ENCODE measurements around the gene TBC1D1. TPM values are rescaled to one million over a fixed set of nuclear protein-coding genes. Genes with fewer than 3 reads are reported as not detected.

The TBC1D1 gene
- total and polyA plus RNA-seq, 5 experiments from 2014 or later = 18.4 to 53.8 (median 27.2) TPM

- peak overlapping the region; percentile 57 to 92 (median 84) for H3K27ac Mint-ChIP-seq
- H3K36me3 Mint-ChIP-seq = no peaks in the 10 kb centered on the region
- peak overlapping the region; percentile 76 to 92 (median 88) for H3K4me3 Mint-ChIP-seq
- ATAC-seq (peak; percentile 83), DNase-seq (peak; percentile 60 to 83 (median 70))
- no peaks in the 10 kb centered on the region for H3K9me3 Mint-ChIP-seq
- POLR2A ChIA-PET = interaction anchor here (0.8 to 1.3 kb wide), 2 partner anchors 57 to 151 kb away, joined by 3 to 5 read pairs; partner anchors contain the start of gene PGM2
- H3K27me3 Mint-ChIP-seq = no peaks in the 10 kb centered on the region
- peaks cover 12 to 59% (median 28%) of the 10 kb centered on the region in 4 donors for H3K4me1 Mint-ChIP-seq
Measured at GRCh38 chr4:37977471-37978247, 86.8 kb downstream of the TBC1D1 start.

- H3K4me1 Mint-ChIP-seq = peaks cover 14 to 63% (median 29%) of the 10 kb centered on the region in 4 donors
- peak overlapping the region; percentile 57 to 92 (median 84) for H3K27ac Mint-ChIP-seq
- DNase-seq (no peak), ATAC-seq (no peak)
- POLR2A ChIA-PET = no interaction called here
- H3K9me3 Mint-ChIP-seq = no peaks in the 10 kb centered on the region
- H3K4me3 Mint-ChIP-seq = peak overlapping the region; percentile 76 to 92 (median 88)
- H3K27me3 Mint-ChIP-seq = no peaks in the 10 kb centered on the region
- no peaks in the 10 kb centered on the region for H3K36me3 Mint-ChIP-seq
Measured at GRCh38 chr4:37978248-37978924, 87.5 kb downstream of the TBC1D1 start.

GRCh38 chr4:37980246-37980645 lies 89.4 kb downstream of the TBC1D1 start:
- no peak overlapping the region for H3K4me3 Mint-ChIP-seq
- DNase-seq (no peak), ATAC-seq (no peak)
- no peaks in the 10 kb centered on the region for H3K27me3 Mint-ChIP-seq
- H3K27ac Mint-ChIP-seq = peak overlapping the region in 1 of 10 donors; percentile 44
- H3K36me3 Mint-ChIP-seq = peaks cover 0 to 3% (median 0%) of the 10 kb centered on the region in 3 donors
- no peaks in the 10 kb centered on the region for H3K9me3 Mint-ChIP-seq
- peaks cover 14 to 74% (median 32%) of the 10 kb centered on the region in 4 donors for H3K4me1 Mint-ChIP-seq
- POLR2A ChIA-PET = no interaction called here

GRCh38 chr4:37981425-37981824 lies 90.5 kb downstream of the TBC1D1 start:
- Mint-ChIP-seq H3K27me3 (no peaks in the 10 kb centered on the region), H3K4me1 (peaks cover 19 to 74% (median 36%) of the 10 kb centered on the region in 4 donors), H3K9me3 (no peaks in the 10 kb centered on the region), H3K27ac (peak overlapping the region in 4 of 10 donors; percentile 40 to 64 (median 52)), H3K36me3 (peaks cover 0 to 3% (median 2%) of the 10 kb centered on the region in 3 donors), H3K4me3 (no peak overlapping the region)
- POLR2A ChIA-PET = no interaction called here
- no peak for DNase-seq
- no peak for ATAC-seq

GRCh38 chr4:37981844-37982720 lies 91.2 kb downstream of the TBC1D1 start:
- DNase-seq (no peak), ATAC-seq (no peak)
- POLR2A ChIA-PET = no interaction called here
- Mint-ChIP-seq H3K36me3 (peaks cover 0 to 4% (median 2%) of the 10 kb centered on the region in 3 donors), H3K4me1 (peaks cover 21 to 77% (median 36%) of the 10 kb centered on the region in 4 donors), H3K27ac (peak overlapping the region in 4 of 10 donors; percentile 4 to 70 (median 32)), H3K27me3 (no peaks in the 10 kb centered on the region), H3K4me3 (peak overlapping the region in 4 of 10 donors; percentile 28 to 49 (median 40)), H3K9me3 (no peaks in the 10 kb centered on the region)

GRCh38 chr4:37982736-37983135 lies 91.9 kb downstream of the TBC1D1 start:
- POLR2A ChIA-PET = no interaction called here
- ATAC-seq (no peak), DNase-seq (no peak)
- Mint-ChIP-seq H3K4me3 (no peak overlapping the region), H3K27ac (peak overlapping the region in 1 of 10 donors; percentile 12), H3K36me3 (peaks cover 0 to 4% (median 2%) of the 10 kb centered on the region in 3 donors), H3K4me1 (peaks cover 21 to 83% (median 36%) of the 10 kb centered on the region in 4 donors), H3K27me3 (no peaks in the 10 kb centered on the region), H3K9me3 (no peaks in the 10 kb centered on the region)

GRCh38 chr4:37983951-37984350 lies 93.1 kb downstream of the TBC1D1 start:
- Mint-ChIP-seq H3K27ac (no peak overlapping the region), H3K27me3 (no peaks in the 10 kb centered on the region), H3K4me1 (peaks cover 19 to 81% (median 32%) of the 10 kb centered on the region in 4 donors), H3K36me3 (peaks cover 0 to 5% (median 4%) of the 10 kb centered on the region in 3 donors), H3K9me3 (no peaks in the 10 kb centered on the region), H3K4me3 (no peak overlapping the region)
- ATAC-seq = no peak
- DNase-seq = no peak
- POLR2A ChIA-PET = interaction anchor here (0.7 kb wide), 2 partner anchors 141 to 187 kb away, joined by 3 to 4 read pairs; no protein-coding TSS in a partner anchor

- Mint-ChIP-seq H3K27ac (peak overlapping the region in 1 of 10 donors; percentile 37), H3K36me3 (peaks cover 0 to 5% (median 4%) of the 10 kb centered on the region in 3 donors), H3K4me1 (peaks cover 21 to 78% (median 31%) of the 10 kb centered on the region in 4 donors), H3K9me3 (no peaks in the 10 kb centered on the region), H3K4me3 (no peak overlapping the region), H3K27me3 (no peaks in the 10 kb centered on the region)
- DNase-seq = no peak
- ATAC-seq = no peak
- POLR2A ChIA-PET = no interaction called here
Measured at GRCh38 chr4:37985730-37986275, 94.9 kb downstream of the TBC1D1 start.

- peaks cover 15 to 70% (median 24%) of the 10 kb centered on the region in 4 donors for H3K4me1 Mint-ChIP-seq
- no peaks in the 10 kb centered on the region for H3K27me3 Mint-ChIP-seq
- peak overlapping the region in 2 of 10 donors; percentile 12 to 80 for H3K27ac Mint-ChIP-seq
- H3K4me3 Mint-ChIP-seq = no peak overlapping the region
- DNase-seq = no peak
- POLR2A ChIA-PET = no interaction called here
- no peaks in the 10 kb centered on the region for H3K9me3 Mint-ChIP-seq
- peaks cover 0 to 11% (median 4%) of the 10 kb centered on the region in 3 donors for H3K36me3 Mint-ChIP-seq
- ATAC-seq = no peak
Measured at GRCh38 chr4:37988670-37989069, 97.8 kb downstream of the TBC1D1 start.

- ATAC-seq = no peak
- peaks cover 20 to 72% (median 27%) of the 10 kb centered on the region in 4 donors for H3K4me1 Mint-ChIP-seq
Measured at GRCh38 chr4:37989398-37990260, 98.7 kb downstream of the TBC1D1 start.

GRCh38 chr4:37990731-37991245 lies 99.9 kb downstream of the TBC1D1 start:
- H3K4me1 Mint-ChIP-seq = peaks cover 25 to 80% (median 31%) of the 10 kb centered on the region in 4 donors
- DNase-seq = no peak
- H3K4me3 Mint-ChIP-seq = no peak overlapping the region
- ATAC-seq = no peak
- H3K36me3 Mint-ChIP-seq = peaks cover 0 to 9% (median 1%) of the 10 kb centered on the region in 3 donors
- no peaks in the 10 kb centered on the region for H3K27me3 Mint-ChIP-seq
- POLR2A ChIA-PET = no interaction called here
- no peaks in the 10 kb centered on the region for H3K9me3 Mint-ChIP-seq
- H3K27ac Mint-ChIP-seq = peak overlapping the region in 1 of 10 donors; percentile 69

More at GRCh38 chr4:37989398-37990260, 98.7 kb downstream of the TBC1D1 start:
- H3K27ac Mint-ChIP-seq = peak overlapping the region in 2 of 10 donors; percentile 22 to 80
- peak overlapping the region in 1 of 10 donors; percentile 24 for H3K4me3 Mint-ChIP-seq
- no peaks in the 10 kb centered on the region for H3K9me3 Mint-ChIP-seq
- POLR2A ChIA-PET = no interaction called here
- no peak for DNase-seq
- H3K27me3 Mint-ChIP-seq = no peaks in the 10 kb centered on the region
- H3K36me3 Mint-ChIP-seq = peaks cover 0 to 11% (median 1%) of the 10 kb centered on the region in 3 donors

Data from naive thymus-derived CD8-positive, alpha-beta T cell (primary cell).